Endothelial cell (in vitro differentiated cells): Measurements from ENCODE around the gene PRSS33. TPM values are rescaled to one million over a fixed set of nuclear protein-coding genes. Genes with fewer than 3 reads are reported as not detected.
A peak's percentile ranks its signal among the peaks of the same experiment; 100 is the strongest.

ENCODE experiments used
- DNase-seq: peaks from one replicate; pipeline ENCODE4 v3.0.0; 2021; ENCODE audit warnings: low spot score
- H3K27ac Mint-ChIP-seq: one replicate; pipeline ENCODE4 v1.8.0; 2021; ENCODE audit warnings: mixed read lengths, inconsistent platforms; ENCODE audit not compliant: unreplicated experiment
- H3K27me3 Mint-ChIP-seq: one replicate; pipeline ENCODE4 v1.8.0; 2021; ENCODE audit warnings: mild to moderate bottlenecking, moderate library complexity, mixed read lengths, inconsistent platforms; ENCODE audit not compliant: unreplicated experiment
- H3K36me3 Mint-ChIP-seq: one replicate; pipeline ENCODE4 v1.8.0; 2021; ENCODE audit warnings: mild to moderate bottlenecking, low read depth, mixed read lengths, inconsistent platforms; ENCODE audit not compliant: unreplicated experiment
- H3K4me1 Mint-ChIP-seq: one replicate; pipeline ENCODE4 v1.8.0; 2021; ENCODE audit warnings: mild to moderate bottlenecking, mixed read lengths, inconsistent platforms; ENCODE audit not compliant: unreplicated experiment
- H3K4me3 Mint-ChIP-seq: one replicate; pipeline ENCODE4 v1.8.0; 2021; ENCODE audit warnings: mild to moderate bottlenecking, mixed read lengths, inconsistent platforms; ENCODE audit not compliant: unreplicated experiment
- H3K9me3 Mint-ChIP-seq: one replicate; pipeline ENCODE4 v1.8.0; 2021; ENCODE audit warnings: mixed read lengths, inconsistent platforms; ENCODE audit not compliant: unreplicated experiment
- CTCF ChIP-seq: fragments of 200-600 bp; sonication (generic); IDR thresholded peaks from one replicate; pipeline ENCODE4 v1.5.0; 2021; ENCODE audit warnings: antibody characterized with exemption; ENCODE audit not compliant: unreplicated experiment
- total RNA-seq: library from RNA; stranded (reverse); fragmentation: NEBNext Ultra II Directional; extraction: Animal tissue kit (Norgen Biotek cat#: 25700); gene quantifications from one replicate; pipeline ENCODE4 v1.2.1, GENCODE V29; 2021; ENCODE audit not compliant: unreplicated experiment

PRSS33 gene
- total RNA-seq, 1 donor from 2014 or later = not detected

- Mint-ChIP-seq H3K4me3 (peak overlapping the region; percentile 98), H3K27ac (peak overlapping the region; percentile 93), H3K36me3 (peaks cover 19% of the 10 kb centered on the region), H3K9me3 (no peaks in the 10 kb centered on the region), H3K27me3 (peaks cover 14% of the 10 kb centered on the region), H3K4me1 (peaks cover 22% of the 10 kb centered on the region)
- DNase-seq = peak; percentile 28
- TF ChIP-seq CTCF = no peak
Measured at GRCh38 chr16:2776500-2777139, 10.7 kb downstream of the PRSS33 start.

- Mint-ChIP-seq H3K4me3 (peak overlapping the region; percentile 98), H3K4me1 (peaks cover 22% of the 10 kb centered on the region), H3K36me3 (peaks cover 24% of the 10 kb centered on the region), H3K27ac (peak overlapping the region; percentile 93), H3K27me3 (peaks cover 14% of the 10 kb centered on the region), H3K9me3 (no peaks in the 10 kb centered on the region)
- DNase-seq = no peak
- no peak for TF ChIP-seq CTCF
Measured at GRCh38 chr16:2775765-2776499, 11.4 kb downstream of the PRSS33 start.

- H3K4me3 Mint-ChIP-seq = peak overlapping the region; percentile 98
- peaks cover 14% of the 10 kb centered on the region for H3K27me3 Mint-ChIP-seq
- no peak for TF ChIP-seq CTCF
- H3K9me3 Mint-ChIP-seq = no peaks in the 10 kb centered on the region
- H3K27ac Mint-ChIP-seq = no peak overlapping the region
- H3K4me1 Mint-ChIP-seq = peaks cover 22% of the 10 kb centered on the region
- DNase-seq = no peak
- peaks cover 27% of the 10 kb centered on the region for H3K36me3 Mint-ChIP-seq
Measured at GRCh38 chr16:2775131-2775716, 12.1 kb downstream of the PRSS33 start.

DNA sequence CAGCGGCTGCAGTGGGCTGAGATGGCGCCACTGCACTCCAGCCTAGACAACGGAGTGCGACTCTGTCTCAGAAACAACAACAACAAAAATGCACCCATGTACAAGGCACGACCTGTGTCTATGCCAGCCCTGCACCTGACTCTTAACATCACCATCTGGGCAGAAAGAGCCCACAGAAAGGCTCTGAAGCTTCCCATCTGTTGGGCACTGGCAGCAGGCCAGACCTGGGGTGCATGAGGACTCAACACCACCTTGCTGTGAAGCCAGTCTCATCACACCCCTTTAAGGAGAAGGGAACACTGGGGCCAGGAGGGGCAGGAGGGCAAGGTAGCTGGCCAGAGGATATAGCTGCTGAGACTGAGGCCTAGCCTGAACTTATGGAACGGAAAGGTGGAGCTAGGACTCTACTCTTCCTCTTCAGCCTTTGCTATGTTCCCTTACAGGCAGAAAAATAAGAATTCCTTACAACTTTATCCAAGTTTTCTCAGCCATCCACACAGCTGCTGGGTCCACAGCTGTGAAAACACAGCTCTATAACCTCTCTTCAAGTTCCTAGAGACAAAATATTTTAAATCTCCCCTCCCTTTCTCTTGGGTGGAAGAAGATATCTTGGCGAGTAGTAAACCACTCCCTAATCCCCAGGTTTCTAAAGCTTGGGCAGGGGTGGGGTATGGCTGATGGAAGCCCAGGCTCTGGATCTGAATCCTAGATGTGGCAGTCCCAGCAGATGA, 13.0 kb downstream of the PRSS33 start:
- peaks cover 14% of the 10 kb centered on the region for H3K27me3 Mint-ChIP-seq
- no peak for TF ChIP-seq CTCF
- no peak for DNase-seq
- H3K4me1 Mint-ChIP-seq = peaks cover 23% of the 10 kb centered on the region
- no peak overlapping the region for H3K27ac Mint-ChIP-seq
- no peak overlapping the region for H3K4me3 Mint-ChIP-seq
- H3K36me3 Mint-ChIP-seq = peaks cover 31% of the 10 kb centered on the region
- no peaks in the 10 kb centered on the region for H3K9me3 Mint-ChIP-seq
